Renal pelvis (tissue), 4 donors: ENCODE measurements around the gene MRPL16. TPM values are rescaled to one million over a fixed set of nuclear protein-coding genes. Genes with fewer than 3 reads are reported as not detected.

ENCODE experiments used
- DNase-seq: peaks from one replicate; pipeline ENCODE4 v3.0.0-alpha.2; 2013
- polyA plus RNA-seq, 3 donors: library from polyadenylated mRNA; unstranded; fragments of 120-200 nt; gene quantifications; one replicate each; pipeline ENCODE4 v1.2.1, GENCODE V29; 2013; ENCODE audit not compliant: insufficient read length in 3 of 3

MRPL16 gene
- polyA plus RNA-seq, 3 donors: 58.6 to 67.7 (median 63.3) TPM

GRCh38 chr11:59778122-59778521 is 32.5 kb downstream of the MRPL16 start:
- DNase-seq: no peak

DNA sequence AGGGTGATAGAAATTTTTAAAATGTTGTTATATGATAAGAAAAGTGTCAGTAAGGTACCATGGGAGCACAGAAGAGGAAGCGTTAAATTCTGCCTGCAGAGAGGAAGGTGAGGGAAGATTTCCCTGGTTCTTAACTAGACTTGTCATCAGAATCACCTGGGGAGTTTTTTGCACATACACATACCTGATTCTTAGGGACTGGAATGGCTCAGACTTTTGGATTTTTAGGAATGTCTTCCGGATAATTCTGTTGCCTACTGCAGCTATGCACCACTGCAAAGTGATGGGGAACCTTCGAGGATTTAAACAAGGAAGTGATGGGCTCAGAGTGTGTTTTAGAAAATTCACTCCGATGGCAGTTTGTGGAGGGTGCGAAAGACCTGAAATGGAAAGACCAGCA is 33.5 kb downstream of the MRPL16 start:
- no peak for DNase-seq

- DNase-seq: no peak
Measured at GRCh38 chr11:59776210-59777066, 34.1 kb downstream of the MRPL16 start.

GRCh38 chr11:59773083-59773440 is 37.5 kb downstream of the MRPL16 start:
- no peak for DNase-seq

- DNase-seq: no peak
Measured at GRCh38 chr11:59771605-59772004, 39.0 kb downstream of the MRPL16 start.

DNA sequence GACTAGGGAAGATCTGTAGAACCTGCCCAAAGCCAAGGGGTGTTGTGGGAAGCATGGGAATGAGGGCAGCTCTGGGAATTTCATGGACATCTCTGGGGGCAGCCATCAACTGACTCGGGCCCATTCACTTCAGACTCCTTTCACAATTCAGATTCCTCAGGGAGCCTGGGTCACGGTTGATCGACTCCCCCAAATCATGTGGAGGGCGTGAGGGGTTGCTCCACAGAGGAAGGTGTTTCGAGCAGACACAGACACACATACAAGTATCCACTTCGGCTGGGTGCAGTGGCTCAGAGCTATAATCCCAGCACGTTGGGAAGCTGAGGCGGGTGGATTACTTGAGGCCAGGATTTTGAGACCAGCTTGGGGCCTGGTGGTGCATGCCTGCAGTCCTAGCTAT is 39.7 kb downstream of the MRPL16 start:
- DNase-seq: no peak

- no peak for DNase-seq
Measured at GRCh38 chr11:59770319-59770718, 40.3 kb downstream of the MRPL16 start.

DNA sequence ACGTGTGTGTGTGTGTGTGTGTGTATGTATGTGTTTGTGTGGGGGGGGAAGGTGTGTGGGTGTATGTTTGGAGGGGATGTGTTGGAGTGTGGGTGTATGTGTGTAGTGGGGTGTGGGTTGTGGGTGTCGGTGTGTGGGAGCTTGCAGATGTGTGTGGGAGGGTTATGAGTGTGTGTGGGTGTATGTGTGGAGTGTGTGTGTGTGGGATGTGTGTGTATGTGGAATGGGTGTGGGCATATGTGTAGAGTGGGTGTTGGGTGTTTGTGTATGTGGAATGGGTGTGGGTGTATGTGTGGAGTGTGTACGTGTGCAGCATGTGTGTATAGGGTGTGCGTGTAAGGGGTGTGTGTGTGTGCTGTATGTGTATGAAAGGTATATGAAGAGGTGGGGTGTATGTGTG is 40.8 kb downstream of the MRPL16 start:
- no peak for DNase-seq

DNA sequence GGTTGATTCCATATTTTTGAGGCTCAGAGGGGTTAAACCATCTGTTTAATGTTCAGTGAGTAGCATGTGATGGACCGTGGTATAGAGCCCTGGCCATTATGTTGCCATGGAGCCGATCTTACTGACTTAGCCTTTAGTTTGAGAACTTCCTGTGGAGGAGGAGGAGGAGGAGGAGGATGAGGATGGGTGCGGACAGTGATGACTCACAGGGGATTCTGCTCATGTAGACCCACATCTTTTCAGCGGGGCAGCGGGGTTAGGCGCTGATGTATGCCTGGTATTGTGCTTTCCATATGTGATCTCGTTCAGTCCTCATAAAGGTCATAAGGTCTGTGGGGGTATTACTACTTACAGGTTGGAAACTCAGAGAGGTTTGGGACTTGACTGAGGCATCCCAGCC is 41.5 kb downstream of the MRPL16 start:
- no peak for DNase-seq

DNA sequence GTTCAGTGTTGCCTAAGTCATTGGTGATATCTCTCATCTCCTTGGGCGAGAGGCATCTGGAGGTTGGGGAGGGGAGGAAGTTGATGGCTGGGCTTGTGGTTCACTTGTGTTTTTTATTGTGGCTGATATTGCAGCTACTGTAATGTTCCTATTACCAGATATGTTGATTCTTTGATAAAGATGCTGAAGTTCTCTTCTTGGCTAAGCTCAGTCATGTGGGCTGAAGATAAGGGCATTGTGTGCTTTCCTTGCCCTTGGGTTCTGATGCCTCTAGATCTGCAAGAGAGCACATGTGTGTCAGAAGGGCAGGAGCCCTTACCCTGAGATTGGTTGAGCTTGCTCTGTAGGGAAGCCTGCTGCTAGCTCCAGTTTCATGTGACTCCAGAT is 43.4 kb downstream of the MRPL16 start:
- no peak for DNase-seq

DNA sequence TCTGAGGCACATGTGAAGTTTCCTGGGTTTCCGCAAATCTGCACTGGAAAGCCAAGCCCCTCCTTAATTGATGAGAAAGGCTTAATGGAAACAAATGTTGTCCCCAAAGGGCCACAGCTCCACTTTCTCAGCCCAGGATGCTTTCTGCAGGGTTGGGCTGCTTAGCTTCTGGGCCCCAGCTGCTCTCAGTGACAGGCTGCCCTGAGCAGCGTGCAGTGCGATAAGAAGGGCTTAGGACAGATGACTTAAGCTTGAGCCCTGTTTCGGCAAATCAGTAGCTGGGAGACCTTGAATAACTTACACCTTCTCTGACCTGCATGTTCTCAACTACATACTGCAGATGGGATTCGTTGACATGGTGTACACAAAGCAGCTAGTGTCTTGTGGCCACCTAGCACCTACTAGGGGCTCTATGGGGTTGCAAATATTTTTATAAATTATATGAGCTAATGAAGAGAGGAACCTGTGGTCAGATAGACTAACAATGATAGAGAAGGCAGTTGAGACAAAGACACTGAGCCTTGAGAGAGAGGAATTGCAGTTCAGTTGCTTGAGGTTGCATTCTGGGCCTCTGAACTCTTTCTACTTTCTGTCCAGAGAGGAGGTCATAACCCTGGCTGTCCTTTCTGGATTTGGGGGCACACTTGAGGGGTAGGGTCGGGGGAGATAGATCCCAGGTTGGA is 43.9 kb downstream of the MRPL16 start:
- no peak for DNase-seq

GRCh38 chr11:59765068-59765735 is 45.4 kb downstream of the MRPL16 start:
- DNase-seq: no peak

- no peak for DNase-seq
Measured at GRCh38 chr11:59761993-59762392, 48.6 kb downstream of the MRPL16 start.

DNA sequence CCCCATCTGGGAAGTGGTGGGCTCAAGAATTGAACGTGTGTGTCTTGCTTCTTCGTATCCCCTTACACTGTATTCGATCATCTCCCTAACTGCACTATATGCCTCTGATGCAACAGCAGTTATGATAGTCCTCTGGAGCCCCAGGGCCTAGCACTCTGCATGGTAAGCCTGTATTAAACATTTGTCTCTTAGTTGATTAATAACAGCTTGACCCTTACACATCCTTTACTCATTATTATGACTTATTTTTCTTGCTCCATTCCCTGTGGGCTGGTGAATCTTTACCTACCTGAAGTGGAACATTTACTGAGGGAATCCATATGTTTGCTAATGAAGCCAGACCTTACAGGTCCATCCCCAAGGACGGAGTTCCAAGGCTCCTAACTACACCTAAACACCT is 49.8 kb downstream of the MRPL16 start:
- DNase-seq: no peak

DNA sequence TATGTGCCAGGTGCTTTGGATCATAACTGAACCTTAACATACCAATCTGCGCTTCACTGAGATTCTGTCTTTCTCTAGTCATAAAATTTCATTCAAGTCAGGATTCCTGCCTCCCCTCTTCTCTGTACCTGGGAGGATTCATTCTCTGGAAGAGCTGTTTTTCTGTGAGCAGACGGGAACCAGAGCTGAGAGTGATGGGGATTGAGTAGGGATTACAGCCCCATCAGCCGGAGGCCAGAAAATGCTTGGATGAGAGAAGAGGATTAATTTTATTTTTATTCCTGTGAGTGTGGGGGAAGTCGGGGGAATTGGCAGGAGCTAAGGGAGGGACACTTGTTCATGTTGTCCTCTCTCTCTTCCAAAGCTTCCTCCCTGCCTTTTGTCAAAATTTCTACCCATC is 50.7 kb downstream of the MRPL16 start:
- no peak for DNase-seq

- DNase-seq: no peak
Measured at GRCh38 chr11:59758401-59759037, 52.1 kb downstream of the MRPL16 start.

DNA sequence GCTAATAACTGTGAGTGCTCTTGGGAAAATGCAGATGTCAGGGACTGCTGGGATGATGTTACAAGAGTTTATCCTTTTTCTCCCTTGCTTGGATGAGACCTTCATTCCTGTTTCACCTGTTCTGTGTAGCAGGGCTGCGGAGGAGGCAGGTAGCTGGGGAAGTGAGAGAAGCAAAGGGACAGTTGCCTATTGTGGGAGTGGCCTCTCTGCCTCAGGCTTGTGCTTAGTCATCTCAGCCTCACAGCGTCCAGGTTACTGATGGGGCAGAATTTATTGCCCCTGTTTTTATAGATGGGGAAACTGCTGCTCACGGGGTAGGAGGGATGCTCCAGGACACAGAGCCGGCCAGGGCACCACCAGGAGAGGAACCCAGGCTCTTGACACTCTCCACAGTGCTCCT is 53.7 kb downstream of the MRPL16 start:
- DNase-seq: no peak

- no peak for DNase-seq
Measured at GRCh38 chr11:59756558-59756840, 54.1 kb downstream of the MRPL16 start.
